ENCODE data around the gene SPATS2L.

Gene SPATS2L

DNA sequence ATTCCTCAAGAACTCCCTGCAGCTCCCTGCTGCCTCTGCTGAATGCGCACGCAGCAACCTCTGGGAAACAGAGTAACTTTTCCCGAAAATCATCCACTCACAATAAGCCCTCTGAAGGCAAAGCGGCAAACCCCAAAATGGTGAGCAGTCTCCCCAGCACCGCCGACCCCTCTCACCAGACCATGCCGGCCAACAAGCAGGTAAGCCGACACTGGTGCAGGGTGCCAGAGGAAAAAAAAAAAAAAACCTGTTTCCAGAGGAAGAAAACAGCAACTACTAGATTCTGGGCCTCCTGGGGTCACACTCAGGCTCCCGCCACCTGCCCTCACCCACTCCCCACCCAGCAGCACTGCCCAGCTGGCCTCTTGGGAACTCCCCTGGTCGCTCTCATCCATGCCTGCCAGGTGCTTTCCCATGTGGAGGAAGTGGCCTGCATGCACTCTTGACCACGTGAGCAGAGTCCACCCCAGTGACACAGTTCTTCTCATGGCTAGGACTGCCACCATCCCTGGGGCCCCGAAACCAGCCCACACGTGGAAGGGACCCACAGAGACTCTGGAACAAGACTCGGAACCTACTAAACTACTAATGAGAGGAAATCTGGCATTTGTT lies 166.5 kb downstream of the SPATS2L start:
- DNase-seq, result no peak

DNA sequence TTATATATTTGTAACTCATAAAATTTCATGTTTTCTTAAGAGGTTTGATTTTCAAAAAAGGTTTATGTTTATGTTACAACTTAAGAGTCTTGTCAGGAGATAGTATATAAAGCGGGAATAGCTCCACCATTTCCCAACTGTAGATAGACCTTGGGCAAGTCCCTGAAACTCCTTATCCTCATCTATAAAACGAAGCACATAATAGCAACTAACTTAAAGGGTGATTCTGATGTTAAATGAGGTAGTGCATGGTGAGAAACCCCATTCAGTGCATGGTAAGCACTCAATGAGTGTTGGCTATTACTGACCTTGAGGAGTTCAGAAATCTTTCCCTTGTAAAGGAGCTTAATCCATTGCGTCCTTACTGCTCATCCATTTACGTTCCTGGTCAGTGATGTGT lies 169.3 kb downstream of the SPATS2L start:
- DNase-seq, result no peak

DNA sequence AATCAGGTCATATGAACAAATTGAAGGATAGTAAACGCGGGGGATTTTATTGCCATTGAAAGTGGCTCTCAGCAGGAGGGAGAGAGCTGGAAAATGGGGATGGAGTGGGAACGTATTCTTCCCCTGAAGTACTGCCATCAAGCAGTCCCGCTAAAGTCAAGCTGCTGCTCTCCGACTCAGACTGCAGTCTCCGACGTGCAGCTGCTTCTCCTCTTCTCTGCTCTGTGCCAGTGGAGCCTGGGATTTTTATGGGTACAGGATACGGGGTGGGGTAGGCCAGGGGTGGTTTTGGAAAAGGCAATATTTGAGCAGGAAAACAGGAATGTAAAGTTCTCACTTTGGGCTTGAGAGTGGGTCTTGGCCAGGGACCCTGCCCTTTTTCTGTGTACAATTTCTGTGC lies 170.3 kb downstream of the SPATS2L start:
- DNase-seq, result no peak

DNA sequence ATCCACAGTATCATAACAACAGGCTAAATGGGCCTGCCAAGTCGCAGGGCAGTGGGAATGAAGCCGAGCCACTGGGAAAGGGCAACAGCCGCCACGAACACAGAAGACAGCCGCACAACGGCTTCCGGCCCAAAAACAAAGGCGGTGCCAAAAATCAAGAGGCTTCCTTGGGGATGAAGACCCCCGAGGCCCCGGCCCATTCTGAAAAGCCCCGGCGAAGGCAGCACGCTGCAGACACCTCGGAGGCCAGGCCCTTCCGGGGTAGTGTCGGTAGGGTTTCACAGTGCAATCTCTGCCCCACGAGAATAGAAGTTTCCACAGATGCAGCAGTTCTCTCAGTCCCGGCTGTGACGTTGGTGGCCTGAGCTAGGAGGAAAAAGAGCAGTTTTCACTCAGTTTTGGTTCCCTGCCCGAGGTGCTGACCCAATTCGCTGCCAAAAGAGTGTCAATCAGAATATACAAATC lies 171.2 kb downstream of the SPATS2L start:
- no peak for DNase-seq

DNA sequence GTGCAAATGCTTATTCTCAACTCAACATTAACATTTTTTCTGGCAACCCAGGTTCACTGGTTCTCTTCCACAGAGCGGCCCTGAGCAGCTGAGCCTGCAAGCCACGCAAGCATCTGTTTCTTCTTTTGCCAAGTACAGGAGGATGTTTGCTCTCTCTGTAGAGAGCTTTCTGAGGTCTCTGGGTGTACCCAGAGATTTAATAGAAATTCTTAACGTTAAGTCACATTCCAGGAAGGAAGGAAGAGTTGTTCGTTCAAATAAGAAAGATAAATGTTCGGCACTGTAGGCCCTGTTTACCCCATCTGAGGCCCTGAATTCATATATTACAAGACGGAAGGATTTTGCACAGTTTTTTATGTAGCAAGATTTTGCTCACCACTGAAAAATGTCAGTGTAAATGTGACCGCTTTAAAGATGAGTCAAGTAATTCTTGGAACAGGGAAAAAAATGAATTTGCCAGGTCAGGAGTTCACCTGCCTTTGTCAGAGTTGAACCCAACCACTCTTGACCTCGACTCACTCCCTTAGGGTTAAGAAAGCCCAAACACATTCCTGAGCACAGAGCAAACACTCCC lies 173.3 kb downstream of the SPATS2L start:
- no peak for DNase-seq

DNA sequence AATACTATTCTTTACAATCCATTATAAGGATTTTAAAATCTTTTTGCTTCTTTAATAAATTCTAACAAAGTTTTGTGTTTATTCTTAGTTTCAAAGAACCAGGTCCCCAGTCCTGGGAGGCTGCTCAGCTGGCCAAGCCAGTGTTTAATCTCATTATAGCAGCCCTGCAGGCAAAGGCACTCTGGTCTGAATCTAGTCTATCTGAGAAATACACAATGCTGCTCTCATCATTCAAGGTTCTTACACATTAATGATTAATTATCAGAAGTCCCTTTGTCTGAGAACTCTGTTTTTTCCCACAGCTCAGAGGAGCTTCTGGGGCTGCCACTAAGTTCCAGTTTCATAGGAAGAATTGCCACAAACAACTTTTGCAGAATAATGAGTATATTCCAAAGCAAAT lies 175.7 kb downstream of the SPATS2L start:
- no peak for DNase-seq

DNA sequence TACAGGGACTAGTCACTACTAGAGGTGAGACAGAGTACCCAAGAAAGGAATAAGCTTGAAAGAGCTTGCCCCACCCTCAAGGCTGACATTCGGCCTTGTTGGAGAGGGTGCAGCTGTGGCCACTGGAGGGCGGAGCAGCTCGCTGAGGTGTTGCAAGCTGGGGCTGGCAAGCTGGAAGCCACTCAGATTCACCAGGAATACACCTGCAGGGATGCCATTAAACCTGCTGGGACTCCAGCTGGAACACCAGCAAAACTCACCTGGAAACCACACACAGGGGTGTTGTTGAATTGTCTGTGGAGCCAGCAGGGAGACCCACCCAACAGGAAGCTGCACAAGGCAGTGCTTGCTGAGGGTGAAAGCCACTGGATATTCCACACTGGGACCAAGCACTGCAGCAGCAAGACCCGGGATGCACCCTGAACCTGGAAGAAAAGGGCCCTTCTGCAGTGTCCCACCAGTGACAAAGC lies 177.3 kb downstream of the SPATS2L start:
- DNase-seq, result no peak

DNA sequence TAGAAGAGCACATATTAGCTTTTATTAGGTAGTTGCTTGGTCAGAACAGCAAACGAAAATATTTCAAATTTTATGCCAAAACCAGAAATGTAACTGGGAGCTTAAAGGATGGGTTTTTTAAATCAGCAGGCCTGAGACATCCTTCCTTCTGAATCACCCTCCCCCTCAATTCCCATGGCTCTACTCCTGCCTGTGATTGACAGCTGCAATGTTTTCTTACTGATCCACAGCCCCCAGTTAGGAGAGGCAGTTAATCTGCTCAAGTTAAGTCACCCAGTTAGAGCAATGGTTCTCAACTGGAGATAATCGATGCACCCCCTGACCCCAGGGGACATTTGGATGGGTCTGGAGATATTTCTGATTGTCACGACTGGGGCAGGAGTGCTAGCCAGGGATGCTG lies 178.4 kb downstream of the SPATS2L start:
- DNase-seq, result no peak

DNA sequence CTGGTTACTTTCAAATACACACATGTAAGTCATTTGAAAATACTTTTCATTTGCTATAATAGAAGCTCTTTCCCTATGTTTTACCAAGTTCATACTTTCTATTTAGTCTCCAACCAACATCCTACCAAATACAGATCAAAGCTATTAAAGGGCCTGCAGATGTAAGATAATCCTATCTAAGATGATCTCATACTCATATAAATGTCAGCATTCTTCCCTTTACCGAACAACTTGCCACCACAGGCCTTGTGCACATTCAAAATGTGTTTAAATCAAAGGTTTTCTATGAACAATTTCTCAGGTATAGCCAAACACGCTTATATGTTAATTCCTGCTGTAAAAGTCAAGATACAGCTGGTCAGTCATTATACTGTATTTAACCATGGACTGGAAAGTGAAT lies 180.0 kb downstream of the SPATS2L start:
- no peak for DNase-seq

DNA sequence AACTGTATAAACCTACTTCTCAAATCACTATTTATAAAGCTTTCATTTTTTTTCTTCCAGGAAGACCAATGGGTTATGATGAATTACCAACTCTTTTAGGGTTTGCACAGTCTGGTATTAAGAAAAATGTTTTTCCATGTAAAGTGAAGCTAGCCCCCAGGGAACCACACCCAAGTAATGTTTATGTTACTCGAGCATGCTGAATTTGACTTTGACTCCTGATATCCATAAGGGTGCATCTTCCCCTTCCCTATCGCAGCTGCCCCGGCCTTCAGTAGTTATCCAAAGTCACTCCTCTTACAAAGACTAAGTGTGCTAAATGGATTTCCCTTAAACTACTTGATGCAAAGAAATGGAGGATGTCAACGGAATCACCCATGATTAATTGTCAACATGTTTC lies 181.7 kb downstream of the SPATS2L start:
- DNase-seq, result no peak

DNA sequence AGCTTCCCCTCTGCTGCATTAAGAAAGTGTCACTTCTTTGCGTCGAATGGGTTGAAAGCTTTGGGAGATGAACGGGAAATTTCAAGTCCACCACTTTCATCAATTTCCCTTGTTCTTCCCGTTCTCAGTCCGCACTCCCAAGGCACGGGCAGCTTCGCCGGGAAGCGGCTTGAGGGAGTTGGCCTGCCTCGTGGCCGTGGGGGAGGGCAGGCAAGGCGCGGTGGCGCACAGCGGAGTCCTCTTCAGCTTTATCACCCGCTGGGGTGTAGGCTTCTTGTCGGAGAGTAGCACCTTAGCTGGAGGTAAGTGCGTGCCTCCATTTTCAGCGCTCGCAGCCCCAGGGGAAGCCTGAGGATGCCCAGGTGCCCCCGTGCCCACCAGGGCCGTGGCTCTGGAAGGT lies 183.5 kb downstream of the SPATS2L start:
- DNase-seq, result no peak

DNA sequence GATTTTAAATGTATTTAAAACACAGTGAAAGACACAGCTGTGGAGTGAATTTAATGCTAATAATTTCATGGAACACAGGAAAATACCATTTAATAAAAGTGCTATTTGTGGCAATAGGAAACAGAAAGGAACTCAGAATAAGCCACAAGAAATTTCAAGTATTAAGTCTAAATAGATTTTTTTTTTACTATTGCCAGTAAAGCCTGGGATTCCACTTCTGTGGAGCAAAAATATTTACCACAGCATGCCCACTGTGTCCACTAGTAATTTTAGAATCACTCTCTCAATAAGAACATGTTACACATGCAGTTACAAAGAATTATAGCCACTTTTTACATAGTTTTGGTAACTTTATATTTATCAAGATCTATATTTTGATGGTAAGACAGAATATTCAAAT lies 186.2 kb downstream of the SPATS2L start:
- DNase-seq, result no peak

DNA sequence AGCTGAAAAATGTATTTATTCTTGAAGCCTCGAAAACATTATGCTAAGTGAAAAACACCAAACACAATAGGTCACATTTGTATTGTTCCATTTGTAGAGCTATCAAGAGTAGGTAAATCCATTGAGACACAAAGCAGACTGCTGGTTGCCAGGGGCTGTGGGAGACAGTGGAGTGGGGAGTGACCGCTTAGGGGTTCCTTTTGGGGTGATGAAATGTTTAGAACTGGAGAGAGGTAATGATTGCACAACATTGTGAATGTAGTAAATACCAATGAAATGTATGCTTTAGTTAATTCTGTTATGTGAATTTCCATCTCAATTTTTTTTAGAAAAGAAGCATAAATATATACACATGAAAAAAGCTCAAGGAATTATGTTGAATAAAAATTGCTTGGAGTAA lies 187.6 kb downstream of the SPATS2L start:
- no peak for DNase-seq

DNA sequence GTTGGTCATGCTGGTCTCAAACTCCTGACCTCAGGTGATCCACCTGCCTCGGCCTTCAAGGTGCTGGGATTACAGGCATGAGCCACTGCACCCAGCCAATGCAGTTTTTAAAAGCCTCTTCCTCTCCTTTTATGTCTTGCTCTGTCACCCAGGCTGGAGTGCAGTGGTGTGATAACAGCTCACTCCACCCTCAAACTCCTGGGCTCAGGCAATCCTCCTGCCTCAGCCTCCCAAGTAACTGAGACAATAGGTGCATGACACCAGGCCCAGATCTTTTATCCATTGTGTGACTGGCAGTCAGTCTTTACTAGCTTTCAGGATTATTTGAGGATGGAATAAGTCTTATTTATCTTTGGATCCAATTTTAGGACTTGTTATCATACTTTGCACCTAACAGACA lies 190.2 kb downstream of the SPATS2L start:
- DNase-seq, result no peak

DNA sequence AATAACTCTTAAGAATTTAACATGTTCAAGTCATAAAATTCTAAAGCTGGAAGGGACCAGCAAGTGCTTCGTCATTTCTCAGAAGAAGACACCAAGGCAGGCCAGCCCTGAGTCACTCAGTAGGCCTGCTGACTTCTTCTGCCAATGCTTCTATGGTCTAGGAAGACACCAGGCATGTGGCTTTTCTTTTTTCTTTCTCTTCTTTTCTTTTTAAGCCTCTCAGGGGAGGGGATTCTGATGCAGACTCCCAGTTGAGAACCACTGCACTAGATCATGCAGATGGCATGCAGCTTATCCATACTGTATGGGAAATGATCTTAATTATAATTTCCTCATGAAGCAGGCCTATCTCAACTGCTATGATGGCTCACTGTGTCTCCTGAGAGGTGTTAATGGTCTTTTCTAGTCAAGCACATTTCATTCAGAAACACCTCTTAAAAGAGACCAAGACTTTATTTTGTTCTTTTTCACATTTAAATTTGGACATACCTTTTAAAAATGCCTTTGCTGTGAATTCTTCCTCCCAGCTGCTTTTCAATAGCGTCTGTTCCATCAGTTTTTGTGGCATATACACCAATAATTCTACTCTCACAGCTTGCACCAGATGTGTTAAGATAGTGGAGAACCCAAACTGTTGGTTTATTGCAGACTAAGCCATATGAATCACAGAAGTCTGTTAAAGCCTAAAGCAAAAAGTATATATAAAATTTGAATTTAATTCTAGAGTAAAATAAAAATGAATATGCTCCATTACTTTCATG lies 192.1 kb downstream of the SPATS2L start:
- no peak for DNase-seq

DNA sequence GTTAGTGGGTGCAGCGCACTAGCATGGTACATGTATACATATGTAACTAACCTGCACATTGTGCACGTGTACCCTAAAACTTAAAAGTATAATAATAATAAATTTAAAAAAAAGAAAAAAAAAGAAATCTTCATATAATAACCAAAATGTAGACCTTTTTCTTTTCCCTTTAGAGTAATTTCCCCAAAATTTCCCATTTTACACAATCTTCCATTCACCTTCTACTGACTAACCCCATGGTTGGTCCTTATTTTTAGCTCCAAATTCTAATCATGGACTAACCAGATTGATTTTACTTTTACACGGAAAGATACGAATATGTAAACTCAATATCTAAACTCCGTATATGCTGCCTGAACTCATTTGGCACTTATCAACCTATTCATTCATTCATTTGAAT lies 195.7 kb downstream of the SPATS2L start:
- no peak for DNase-seq

DNA sequence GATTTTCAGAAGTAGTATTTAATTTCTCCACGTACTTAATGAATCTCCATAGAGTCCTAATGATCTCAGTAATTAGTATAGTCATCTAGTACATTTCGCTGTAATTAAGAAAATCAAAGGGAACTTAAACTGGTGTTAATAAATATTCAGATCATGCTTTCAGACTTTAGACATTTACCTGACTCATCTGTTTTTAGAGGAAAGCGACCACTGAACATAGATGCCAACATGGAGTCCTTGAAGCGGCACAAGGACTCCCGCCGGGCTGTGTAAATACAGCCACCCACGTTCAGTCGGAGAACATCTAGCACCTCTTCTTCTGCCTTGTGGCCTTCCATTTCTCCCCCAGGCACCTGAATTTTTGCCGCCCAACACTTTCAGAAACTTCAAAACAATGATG lies 200.2 kb downstream of the SPATS2L start:
- DNase-seq, result no peak

DNA sequence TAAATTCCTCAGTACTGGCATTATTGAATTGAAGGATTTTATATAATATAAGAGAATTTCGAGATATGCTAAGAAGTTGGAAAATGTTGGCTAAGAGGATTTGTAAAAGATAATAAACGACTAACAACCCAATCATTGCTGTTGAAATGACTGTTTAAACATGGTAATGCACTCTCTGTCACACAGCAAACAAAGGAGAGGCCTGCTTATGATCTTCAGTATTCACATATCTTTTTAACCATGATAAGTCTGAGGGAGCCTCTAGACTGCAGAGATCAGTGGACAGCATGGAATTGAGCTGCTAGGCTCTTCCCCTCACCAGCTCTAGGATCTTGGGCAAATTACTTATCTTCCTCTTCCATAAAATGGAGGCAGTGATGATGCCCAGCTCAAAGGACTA lies 200.7 kb downstream of the SPATS2L start:
- DNase-seq, result no peak

DNA sequence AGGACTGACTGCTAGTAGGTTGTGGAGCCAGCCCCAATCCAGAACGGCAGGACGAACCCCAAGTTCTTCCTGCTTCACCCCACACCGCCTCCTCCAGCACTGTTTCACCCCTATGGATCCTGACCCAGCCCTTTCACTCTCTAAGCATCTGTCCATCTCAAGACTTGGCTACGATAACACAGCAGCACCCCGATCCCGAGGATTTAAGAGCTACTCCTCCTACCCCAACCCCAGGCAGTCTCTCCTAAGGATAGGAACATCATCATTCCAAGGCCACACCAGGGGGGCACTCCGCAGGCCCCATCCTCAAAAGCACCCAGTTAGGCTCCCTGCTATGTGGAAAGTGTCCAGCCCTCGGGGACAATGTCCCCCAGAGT lies 202.7 kb downstream of the SPATS2L start:
- no peak for DNase-seq

DNA sequence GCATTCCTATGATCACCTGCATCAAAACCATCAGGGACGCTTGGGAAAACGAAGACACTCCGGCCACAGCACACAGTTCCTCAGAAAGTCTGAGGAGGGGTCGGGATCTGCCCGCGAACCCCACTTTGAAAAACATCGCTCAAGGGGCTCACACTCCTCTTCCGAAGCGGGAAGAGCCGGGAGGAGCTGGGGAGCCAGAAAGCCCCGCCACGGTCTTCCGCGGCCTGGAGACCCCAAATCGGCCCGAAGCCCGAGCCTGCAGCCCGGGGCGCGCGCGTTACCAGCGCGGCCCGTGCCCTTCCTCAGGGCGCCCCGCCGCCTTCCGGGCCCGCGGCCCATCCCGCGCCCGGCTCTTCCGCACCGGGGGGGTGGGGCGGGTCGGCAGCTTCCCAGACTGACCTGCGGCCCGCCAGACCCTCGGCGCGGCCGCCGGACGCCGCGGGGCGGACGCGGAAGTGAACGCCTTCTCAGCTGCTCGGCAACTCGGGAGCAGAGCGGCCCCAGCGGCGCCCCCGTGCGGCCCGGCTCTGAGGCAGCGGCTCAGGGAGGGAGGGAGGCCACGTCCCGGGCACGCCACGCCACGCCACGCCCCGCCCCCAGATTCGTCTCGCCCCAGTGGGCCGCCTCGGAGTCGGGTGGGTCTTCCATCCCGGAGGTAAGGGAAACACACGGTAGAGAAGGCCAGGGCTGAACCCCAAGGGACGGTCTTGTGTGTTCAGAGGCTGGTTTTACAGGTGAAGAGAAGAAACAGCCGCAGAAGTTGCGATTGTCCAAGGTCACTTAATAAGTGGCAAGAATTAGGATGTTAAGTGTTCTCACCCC lies 203.3 kb downstream of the SPATS2L start, which contains the start of gene KCTD18:
TSS of gene KCTD18 (minus strand) at position 457 of the 822 bp plus-strand sequence. CDS start 3,052 bp downstream, outside the sequence.
- DNase-seq, result peak; percentile 88

DNA sequence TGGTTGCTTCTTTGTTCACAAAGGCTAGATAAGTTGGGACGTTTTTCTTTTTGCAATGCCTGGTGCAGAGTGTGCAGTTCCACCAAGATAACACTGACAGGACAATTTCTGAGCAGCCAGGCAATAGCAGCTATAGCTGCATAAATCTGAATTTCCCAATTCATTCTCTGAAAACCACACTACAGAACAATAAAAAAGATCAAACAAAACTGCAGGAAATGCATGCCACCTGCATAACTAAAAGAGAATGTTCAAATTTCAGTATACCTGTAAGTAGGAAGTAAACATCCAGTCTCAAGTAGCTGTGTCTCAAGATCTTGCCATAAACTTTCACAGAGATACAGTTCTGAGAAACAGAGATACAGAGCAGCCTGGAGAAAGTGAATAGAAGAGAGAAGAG lies 208.7 kb downstream of the SPATS2L start:
- no peak for DNase-seq

DNA sequence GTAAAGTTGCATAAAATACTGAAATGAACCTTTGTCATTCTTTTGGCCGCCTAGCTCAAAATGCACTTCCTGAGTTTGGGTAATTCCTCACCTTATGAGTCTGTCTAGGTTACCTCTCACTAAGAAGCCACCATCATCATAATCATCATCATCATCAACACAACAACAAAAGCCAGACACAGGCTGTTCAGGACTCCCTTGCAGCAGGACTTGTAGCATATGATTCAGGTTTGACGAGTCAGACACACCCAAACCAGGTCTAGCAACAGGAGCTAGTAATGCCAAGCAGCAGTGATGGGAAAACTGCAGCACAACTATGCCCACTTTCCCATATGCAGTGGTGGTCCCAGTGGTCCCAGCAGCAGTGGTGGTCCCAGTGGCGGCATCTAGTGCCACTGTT lies 216.7 kb downstream of the SPATS2L start:
- DNase-seq, result no peak

DNA sequence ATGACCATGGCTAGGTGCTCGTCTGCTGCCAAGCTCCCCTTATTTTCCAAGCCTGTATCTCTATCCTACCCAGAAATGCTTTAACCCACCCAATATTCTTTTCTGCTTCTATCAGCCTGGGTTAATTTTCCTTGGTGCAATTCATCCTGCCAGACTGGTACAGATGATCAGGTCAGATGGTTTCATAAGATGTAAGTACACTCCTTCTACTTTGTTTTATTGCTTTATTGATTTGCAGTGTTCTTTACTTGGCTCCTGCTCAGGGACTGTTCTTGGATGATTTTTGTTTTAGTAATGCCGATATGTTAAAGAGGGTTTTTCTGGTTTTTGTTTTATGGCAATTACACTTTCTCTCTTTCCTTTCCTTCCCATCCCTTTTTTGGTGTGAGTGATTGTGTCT lies 217.1 kb downstream of the SPATS2L start:
- no peak for DNase-seq
